ENCODE data around the gene HRH2.

DNA sequence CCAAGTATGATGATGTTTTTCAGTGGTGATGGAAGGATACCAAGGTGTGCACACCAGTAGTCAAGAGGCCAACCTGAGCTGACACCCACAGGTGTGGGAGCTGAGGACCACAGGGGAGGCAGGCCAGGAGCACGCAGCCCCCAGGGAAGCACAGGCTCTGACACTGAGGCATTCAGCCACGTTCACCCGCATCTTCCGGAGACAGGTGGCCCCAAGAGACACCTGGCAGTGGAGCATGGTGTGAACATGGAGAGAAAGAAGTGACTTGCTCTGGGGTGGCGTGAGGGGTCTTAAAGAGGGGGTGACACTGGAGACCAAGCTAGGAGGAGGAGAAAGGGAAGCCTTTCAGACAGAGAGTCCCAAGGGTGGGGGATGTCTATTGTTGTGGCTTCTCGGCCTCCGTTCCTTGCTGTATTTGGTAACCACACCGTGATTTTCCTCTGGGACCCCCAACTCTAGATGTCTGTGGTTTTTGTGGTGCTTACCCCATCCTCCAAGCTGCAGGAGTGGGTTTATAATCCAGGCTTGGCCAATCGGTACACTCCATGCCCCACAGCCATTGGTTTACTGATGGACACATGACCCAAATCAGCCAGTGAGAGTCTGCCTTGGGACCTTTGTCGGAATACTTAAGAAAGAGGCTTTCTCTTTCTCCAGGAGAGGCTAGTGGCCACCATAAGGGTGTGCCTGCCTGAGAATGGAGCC, 84.6 kb downstream of the HRH2 start:
- no peak for TF ChIP-seq SP1 (IDR thresholded peaks at IDR 0.05)
- TF ChIP-seq HDGF (IDR thresholded peaks at IDR 0.05; ENCODE audit: borderline replicate concordance), result no peak
- TF ChIP-seq TARDBP (IDR thresholded peaks at IDR 0.05), result no peak
- TF ChIP-seq BHLHE40 (IDR thresholded peaks at IDR 0.05; ENCODE audit: borderline replicate concordance), result no peak

Data from HEK293T (cell line).